Gastrocnemius medialis (tissue), 4 donors: ENCODE data around the gene LACRT.

ENCODE experiments used
- POLR2A ChIP-seq, 2 donors: fragments of 450-650 bp; IDR thresholded peaks; one replicate each; pipeline ENCODE4 v1.6.1; 2017; ENCODE audit warnings: antibody characterized with exemption in 2 of 2, mild to moderate bottlenecking in 2 of 2, moderate library complexity in 2 of 2
- TF ChIP-seq, protein P1 (sequence below), 5 experiments: fragments of 450-650 bp in 3 of 5; fragments of 200-600 bp in 2 of 5; sonication (generic) in 2 of 5; IDR thresholded peaks in 4 of 5; conservative IDR thresholded peaks in 1 of 5; 1 replicate in 4 of 5; 2 replicates in 1 of 5; pipeline ENCODE4 v1.5.1; 2016 to 2019; ENCODE audit warnings: antibody characterized with exemption in 5 of 5, mild to moderate bottlenecking in 3 of 5, moderate library complexity in 3 of 5

DNA sequence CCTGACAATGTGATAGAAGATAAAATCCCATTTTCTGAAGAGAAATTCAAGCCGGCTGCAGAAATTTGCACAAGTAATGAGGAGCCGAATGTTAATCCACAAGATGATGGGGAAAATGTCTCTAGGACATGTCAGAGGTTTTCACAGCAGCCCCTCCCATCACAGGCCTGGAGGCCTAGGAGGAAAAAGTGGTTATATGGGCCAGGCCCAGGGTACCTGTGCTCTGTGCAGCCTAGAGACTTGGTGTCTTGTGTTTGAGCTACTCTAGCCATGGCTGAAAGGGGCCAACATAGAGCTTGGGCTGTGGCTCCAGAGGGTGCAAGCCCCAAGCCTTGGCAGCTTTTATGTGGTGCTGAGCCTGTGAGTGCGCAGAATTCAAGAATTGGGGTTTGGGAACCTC, 7.4 kb downstream of the LACRT start:
- TF ChIP-seq, protein P1, sequence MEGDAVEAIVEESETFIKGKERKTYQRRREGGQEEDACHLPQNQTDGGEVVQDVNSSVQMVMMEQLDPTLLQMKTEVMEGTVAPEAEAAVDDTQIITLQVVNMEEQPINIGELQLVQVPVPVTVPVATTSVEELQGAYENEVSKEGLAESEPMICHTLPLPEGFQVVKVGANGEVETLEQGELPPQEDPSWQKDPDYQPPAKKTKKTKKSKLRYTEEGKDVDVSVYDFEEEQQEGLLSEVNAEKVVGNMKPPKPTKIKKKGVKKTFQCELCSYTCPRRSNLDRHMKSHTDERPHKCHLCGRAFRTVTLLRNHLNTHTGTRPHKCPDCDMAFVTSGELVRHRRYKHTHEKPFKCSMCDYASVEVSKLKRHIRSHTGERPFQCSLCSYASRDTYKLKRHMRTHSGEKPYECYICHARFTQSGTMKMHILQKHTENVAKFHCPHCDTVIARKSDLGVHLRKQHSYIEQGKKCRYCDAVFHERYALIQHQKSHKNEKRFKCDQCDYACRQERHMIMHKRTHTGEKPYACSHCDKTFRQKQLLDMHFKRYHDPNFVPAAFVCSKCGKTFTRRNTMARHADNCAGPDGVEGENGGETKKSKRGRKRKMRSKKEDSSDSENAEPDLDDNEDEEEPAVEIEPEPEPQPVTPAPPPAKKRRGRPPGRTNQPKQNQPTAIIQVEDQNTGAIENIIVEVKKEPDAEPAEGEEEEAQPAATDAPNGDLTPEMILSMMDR (IDR thresholded peaks at IDR 0.05 in 4 of 5, conservative IDR thresholded peaks at IDR 0.05 in 1 of 5), result no peak
- no peak for TF ChIP-seq POLR2A (IDR thresholded peaks at IDR 0.05)
